Lower lobe of right lung (tissue), 2 donors: ENCODE measurements around the gene POC1A. TPM values are rescaled to one million over a fixed set of nuclear protein-coding genes. Genes with fewer than 3 reads are reported as not detected.
A peak's percentile ranks its signal among the peaks of the same experiment; 100 is the strongest.

Experiments used
- ATAC-seq, 2 donors: fragments of 200-7000 bp; cut with Tn5 transposase; one replicate each; pipeline ENCODE4 v1.9.1; 2020 to 2022; ENCODE audit warnings: mild to moderate bottlenecking in 2 of 2, moderate library complexity in 2 of 2
- DNase-seq: peaks from one replicate; pipeline ENCODE4 v3.0.0-alpha.2; 2020
- H3K27ac ChIP-seq: fragments of 200-600 bp; one replicate; pipeline ENCODE4 v1.8.0; 2022
- H3K27me3 ChIP-seq: fragments of 200-600 bp; one replicate; pipeline ENCODE4 v1.8.0; 2022; ENCODE audit warnings: low read depth
- H3K36me3 ChIP-seq: fragments of 200-600 bp; one replicate; pipeline ENCODE4 v1.8.0; 2022; ENCODE audit warnings: mild to moderate bottlenecking
- H3K4me1 ChIP-seq: fragments of 200-600 bp; one replicate; pipeline ENCODE4 v1.8.0; 2022
- H3K4me3 ChIP-seq: fragments of 200-600 bp; one replicate; pipeline ENCODE4 v1.8.0; 2022; ENCODE audit warnings: mild to moderate bottlenecking
- H3K9me3 ChIP-seq: fragments of 200-600 bp; one replicate; pipeline ENCODE4 v1.8.0; 2022
- CTCF ChIP-seq: fragments of 200-600 bp; IDR thresholded peaks from one replicate; pipeline ENCODE4 v1.8.0; 2022; ENCODE audit warnings: antibody characterized with exemption, mild to moderate bottlenecking
- intact Hi-C: fragments of 100-400 bp; cut with DNase I; formaldehyde crosslinking; loops from one replicate; pipeline ENCODE4 v1.11.0; 2022
- total RNA-seq: library from RNA; stranded (reverse); fragmentation: NEBNext Ultra II Directional; extraction: Animal tissue kit (Norgen Biotek cat#: 25700); gene quantifications from one replicate; pipeline ENCODE4 v1.2.1, GENCODE V29; 2021
- donor health status: DM: no; HTN: yes; CAD: no; lungs with severe emphysema.

The POC1A gene
- total RNA-seq, 1 donor from 2014 or later: 2.7 TPM

GRCh38 chr3:52141751-52142150 is 12.5 kb downstream of the POC1A start:
- Histone ChIP-seq H3K4me3 (no peak overlapping the region), H3K36me3 (peaks cover 6% of the 10 kb centered on the region), H3K4me1 (peaks cover 15% of the 10 kb centered on the region), H3K27ac (no peak overlapping the region), H3K9me3 (no peaks in the 10 kb centered on the region), H3K27me3 (no peaks in the 10 kb centered on the region)
- TF ChIP-seq CTCF: no peak
- ATAC-seq (no peak), DNase-seq (no peak)
- intact Hi-C loops: loop anchor here (10.0 kb wide), 1 partner anchor 137 kb away; no protein-coding TSS in a partner anchor

- H3K4me1 ChIP-seq: peaks cover 22% of the 10 kb centered on the region
- intact Hi-C loops: loop anchor here (10.0 kb wide), 1 partner anchor 136 kb away; no protein-coding TSS in a partner anchor
- TF ChIP-seq CTCF: no peak
- no peak overlapping the region for H3K4me3 ChIP-seq
- ATAC-seq: no peak
- peaks cover 6% of the 10 kb centered on the region for H3K36me3 ChIP-seq
- no peaks in the 10 kb centered on the region for H3K9me3 ChIP-seq
- DNase-seq: no peak
- H3K27ac ChIP-seq: no peak overlapping the region
- no peaks in the 10 kb centered on the region for H3K27me3 ChIP-seq
These were observed 13.5 kb downstream of the POC1A start for GRCh38 chr3:52140769-52141168.

GRCh38 chr3:52140000-52140399 is 14.2 kb downstream of the POC1A start:
- intact Hi-C loops: loop anchor here (10.0 kb wide), 1 partner anchor 135 kb away; no protein-coding TSS in a partner anchor
- Histone ChIP-seq H3K27me3 (no peaks in the 10 kb centered on the region), H3K9me3 (no peaks in the 10 kb centered on the region), H3K4me1 (peaks cover 27% of the 10 kb centered on the region), H3K4me3 (no peak overlapping the region), H3K36me3 (no peaks in the 10 kb centered on the region), H3K27ac (no peak overlapping the region)
- no peak for DNase-seq
- TF ChIP-seq CTCF: no peak
- no peak for ATAC-seq

GRCh38 chr3:52137311-52137710 is 16.9 kb downstream of the POC1A start:
- H3K9me3 ChIP-seq: no peaks in the 10 kb centered on the region
- intact Hi-C loops: no loop called here
- H3K4me1 ChIP-seq: peaks cover 21% of the 10 kb centered on the region
- ATAC-seq: no peak
- no peaks in the 10 kb centered on the region for H3K27me3 ChIP-seq
- TF ChIP-seq CTCF: no peak
- no peak for DNase-seq
- no peaks in the 10 kb centered on the region for H3K36me3 ChIP-seq
- peak overlapping the region; percentile 75 for H3K27ac ChIP-seq
- no peak overlapping the region for H3K4me3 ChIP-seq

GRCh38 chr3:52136513-52136912 is 17.7 kb downstream of the POC1A start:
- Histone ChIP-seq H3K9me3 (no peaks in the 10 kb centered on the region), H3K4me1 (peaks cover 21% of the 10 kb centered on the region), H3K27ac (peak overlapping the region; percentile 75), H3K36me3 (no peaks in the 10 kb centered on the region), H3K27me3 (no peaks in the 10 kb centered on the region), H3K4me3 (no peak overlapping the region)
- intact Hi-C loops: no loop called here
- no peak for TF ChIP-seq CTCF
- ATAC-seq (peak; percentile 78 to 80), DNase-seq (peak; percentile 70)

GRCh38 chr3:52135332-52135731 is 18.9 kb downstream of the POC1A start:
- intact Hi-C loops: no loop called here
- ATAC-seq: no peak
- DNase-seq: no peak
- Histone ChIP-seq H3K4me3 (no peak overlapping the region), H3K9me3 (no peaks in the 10 kb centered on the region), H3K4me1 (peaks cover 21% of the 10 kb centered on the region), H3K27me3 (no peaks in the 10 kb centered on the region), H3K36me3 (no peaks in the 10 kb centered on the region), H3K27ac (peak overlapping the region; percentile 75)
- no peak for TF ChIP-seq CTCF
